RWPE1 (cell line): Measurements from ENCODE around the gene FBLN7.

Experiments used
- CTCF ChIA-PET: fragments of 350-600 bp; sonication (Branson Sonifier 250); formaldehyde crosslinking; extraction: SDS; loops from one replicate; lab custom pipeline; 2021; lab: Yijun Ruan, JAX
- POLR2A ChIA-PET: fragments of 400-600 bp; formaldehyde crosslinking; extraction: SDS; loops from one replicate; lab custom pipeline; 2020; ENCODE audit warnings: antibody characterized with exemption; ENCODE audit not compliant: low non-redundant PET; lab: Yijun Ruan, JAX
- DNase-seq: peaks from one replicate; pipeline ENCODE4 v3.0.0; 2012; ENCODE audit warnings: low spot score
- H3K27ac ChIP-seq: fragments of 450-650 bp; 2 replicates; pipeline ENCODE4 v1.5.1; 2017
- TF ChIP-seq, protein P1 (sequence below): fragments of 450-650 bp; conservative IDR thresholded peaks from 2 replicates; pipeline ENCODE4 v1.5.1; 2017; ENCODE audit warnings: low read depth, mild to moderate bottlenecking

Gene FBLN7

DNA sequence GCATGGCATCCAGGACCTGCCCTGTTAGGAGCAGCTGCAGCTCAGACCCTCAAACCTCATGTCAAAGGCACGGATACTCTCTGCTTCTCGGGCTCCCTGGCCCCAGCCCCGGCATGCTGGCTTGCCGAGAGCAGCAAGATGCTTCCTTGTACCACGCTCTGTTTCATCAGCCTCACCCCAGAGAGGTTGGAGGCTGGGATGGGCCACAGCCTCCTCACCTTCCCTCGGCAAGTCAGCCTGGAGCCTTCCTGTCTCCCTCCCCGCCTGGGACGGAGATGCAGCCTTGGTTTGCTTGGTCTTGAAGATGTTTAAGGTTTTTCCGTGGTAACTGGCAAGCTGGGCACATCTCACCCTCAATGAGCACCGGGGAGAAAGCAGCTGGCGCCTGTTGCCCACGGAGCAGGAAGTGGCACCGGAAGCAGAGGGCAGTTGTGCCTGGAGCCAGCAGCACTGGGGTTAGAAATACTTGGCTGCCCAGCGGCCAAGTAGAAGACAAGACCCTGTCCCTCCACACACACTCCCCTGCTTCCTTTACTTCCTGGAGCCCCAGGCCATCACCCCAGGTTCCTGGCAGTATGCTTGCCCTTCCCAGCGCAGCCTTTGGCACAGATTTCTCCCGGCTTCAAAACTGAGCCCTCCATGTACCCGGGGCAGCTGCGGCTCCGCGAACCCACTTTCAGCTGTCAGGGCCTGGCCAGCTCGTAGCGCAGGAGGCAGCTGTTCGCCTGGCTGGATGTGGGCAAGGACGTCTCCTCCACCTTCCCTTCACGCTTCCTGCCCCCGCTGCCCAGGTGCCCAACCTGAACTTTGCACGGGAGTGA is 17.4 kb downstream of the FBLN7 start:
- POLR2A ChIA-PET, result no interaction called here
- no peak for DNase-seq
- H3K27ac ChIP-seq, result no peak overlapping the region
- TF ChIP-seq, protein P1, sequence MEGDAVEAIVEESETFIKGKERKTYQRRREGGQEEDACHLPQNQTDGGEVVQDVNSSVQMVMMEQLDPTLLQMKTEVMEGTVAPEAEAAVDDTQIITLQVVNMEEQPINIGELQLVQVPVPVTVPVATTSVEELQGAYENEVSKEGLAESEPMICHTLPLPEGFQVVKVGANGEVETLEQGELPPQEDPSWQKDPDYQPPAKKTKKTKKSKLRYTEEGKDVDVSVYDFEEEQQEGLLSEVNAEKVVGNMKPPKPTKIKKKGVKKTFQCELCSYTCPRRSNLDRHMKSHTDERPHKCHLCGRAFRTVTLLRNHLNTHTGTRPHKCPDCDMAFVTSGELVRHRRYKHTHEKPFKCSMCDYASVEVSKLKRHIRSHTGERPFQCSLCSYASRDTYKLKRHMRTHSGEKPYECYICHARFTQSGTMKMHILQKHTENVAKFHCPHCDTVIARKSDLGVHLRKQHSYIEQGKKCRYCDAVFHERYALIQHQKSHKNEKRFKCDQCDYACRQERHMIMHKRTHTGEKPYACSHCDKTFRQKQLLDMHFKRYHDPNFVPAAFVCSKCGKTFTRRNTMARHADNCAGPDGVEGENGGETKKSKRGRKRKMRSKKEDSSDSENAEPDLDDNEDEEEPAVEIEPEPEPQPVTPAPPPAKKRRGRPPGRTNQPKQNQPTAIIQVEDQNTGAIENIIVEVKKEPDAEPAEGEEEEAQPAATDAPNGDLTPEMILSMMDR, result no peak
- CTCF ChIA-PET, result no interaction called here

GRCh38 chr2:112156152-112156986 is 18.2 kb downstream of the FBLN7 start:
- DNase-seq, result peak; percentile 11

GRCh38 chr2:112157472-112157871 is 19.3 kb downstream of the FBLN7 start:
- ChIA-PET CTCF (no interaction called here), POLR2A (no interaction called here)
- TF ChIP-seq, protein P1, result no peak
- DNase-seq, result no peak
- no peak overlapping the region for H3K27ac ChIP-seq

More at GRCh38 chr2:112156152-112156986, 18.2 kb downstream of the FBLN7 start:
- no peak overlapping the region for H3K27ac ChIP-seq
- POLR2A ChIA-PET, result no interaction called here
- CTCF ChIA-PET, result no interaction called here
- TF ChIP-seq, protein P1, result no peak

DNA sequence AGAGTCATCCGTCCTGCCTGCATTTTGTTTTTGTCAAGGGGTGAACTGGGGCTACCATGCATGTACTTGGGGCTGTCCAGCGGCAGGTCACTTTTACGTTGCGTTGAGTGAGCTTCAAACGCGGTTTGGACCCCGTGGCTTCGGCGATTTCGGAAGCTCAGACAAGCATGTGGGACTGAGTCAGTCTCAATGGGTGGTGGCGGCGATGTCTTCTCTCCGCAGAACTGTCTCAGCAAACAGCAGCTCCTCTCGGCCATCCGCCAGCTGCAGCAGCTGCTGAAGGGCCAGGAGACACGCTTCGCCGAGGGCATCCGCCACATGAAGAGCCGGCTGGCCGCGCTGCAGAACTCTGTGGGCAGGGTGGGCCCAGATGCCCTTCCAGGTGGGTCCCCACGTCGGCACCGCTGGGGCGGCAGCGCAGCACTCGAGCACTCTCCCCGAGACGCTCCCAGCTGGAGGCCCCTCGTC is 21.3 kb downstream of the FBLN7 start:
- no peak overlapping the region for H3K27ac ChIP-seq
- TF ChIP-seq, protein P1, result no peak
- CTCF ChIA-PET, result interaction anchor here (0.5 kb wide), 1 partner anchor 38 kb away, joined by 3 read pairs; no protein-coding TSS in a partner anchor
- DNase-seq, result no peak
- POLR2A ChIA-PET, result no interaction called here

- no peak for DNase-seq
- TF ChIP-seq, protein P1, result no peak
- ChIA-PET CTCF (no interaction called here), POLR2A (no interaction called here)
- no peak overlapping the region for H3K27ac ChIP-seq
These were observed 22.4 kb downstream of the FBLN7 start for GRCh38 chr2:112160283-112161250.
